ENCODE data around the gene PGD. TPM values are rescaled to one million over a fixed set of nuclear protein-coding genes. Genes with fewer than 3 reads are reported as not detected.

Gene PGD
- total and polyA plus RNA-seq, 2 of the 13 experiments (the other 11 are each of a cell fraction or from before 2014, with no cell fraction given), result 64.8 to 210 TPM

GRCh38 chr1:10398734-10399443, at the start of gene PGD (continued):
- peak; percentile 35; the same call in 1 of the 2 replicates for TF ChIP-seq SKIL (CRISPR knock-in tag; IDR thresholded peaks at IDR 0.05; ENCODE audit: borderline replicate concordance)
- peak; percentile 61; the same call in 1 of the 2 replicates for TF ChIP-seq SIX1 (CRISPR knock-in tag; IDR thresholded peaks at IDR 0.05; ENCODE audit: borderline replicate concordance)
- no peak for TF ChIP-seq ZNF552 (CRISPR knock-in tag; IDR thresholded peaks at IDR 0.05; ENCODE audit: borderline replicate concordance)
- peak; percentile 77; the same call in 1 of the 2 replicates for TF ChIP-seq ZNF335 (CRISPR knock-in tag; IDR thresholded peaks at IDR 0.05)
- peak; percentile 31; the same call in 1 of the 2 replicates for TF ChIP-seq PRDM4 (CRISPR knock-in tag; IDR thresholded peaks at IDR 0.05; ENCODE audit: borderline replicate concordance)
- TF ChIP-seq ZNF614 (CRISPR knock-in tag; IDR thresholded peaks at IDR 0.05; ENCODE audit: borderline replicate concordance), result peak; percentile 43; the same call in 1 of the 2 replicates
- TF ChIP-seq ZBTB44 (CRISPR knock-in tag; IDR thresholded peaks at IDR 0.05), result no peak
- TF ChIP-seq ETV6 (CRISPR knock-in tag; conservative IDR thresholded peaks at IDR 0.05), result peak; percentile 53; the same call in 1 of the 2 replicates
- no peak for TF ChIP-seq ZNF496 (CRISPR knock-in tag; IDR thresholded peaks at IDR 0.05; ENCODE audit: insufficient replicate concordance)
- no peak for TF ChIP-seq SNAPC2 (CRISPR knock-in tag; IDR thresholded peaks at IDR 0.05)
- no peak for TF ChIP-seq ZNF468 (CRISPR knock-in tag; IDR thresholded peaks at IDR 0.05)
- TF ChIP-seq ZNF563 (CRISPR knock-in tag; IDR thresholded peaks at IDR 0.05), result peak; percentile 97
- TF ChIP-seq FOXO4 (CRISPR knock-in tag; conservative IDR thresholded peaks at IDR 0.05), result no peak
- no peak; the same call in 1 of the 2 replicates for TF ChIP-seq HOXA5 (CRISPR knock-in tag; IDR thresholded peaks at IDR 0.05)
- TF ChIP-seq HNRNPH1 (optimal IDR thresholded peaks at IDR 0.05; ENCODE audit: low read depth, low read length), result no peak
- TF ChIP-seq FOXP4 (CRISPR knock-in tag; IDR thresholded peaks at IDR 0.05), result peak; percentile 17; the same call in 1 of the 2 replicates
- peak; percentile 93; the same call in 1 of the 2 replicates for TF ChIP-seq NFKB2 (CRISPR knock-in tag; IDR thresholded peaks at IDR 0.05; ENCODE audit: borderline replicate concordance)
